GM13977 (cell line): ENCODE data around the gene BLOC1S1.

Experiments
- DNase-seq: peaks from one replicate; pipeline ENCODE4 v3.0.0; 2012; ENCODE audit warnings: low spot score
- CTCF ChIP-seq: IDR thresholded peaks from 2 replicates; pipeline ENCODE4 v1.5.1; 2012; ENCODE audit warnings: mild to moderate bottlenecking, control low read depth; ENCODE audit not compliant: insufficient read depth; ENCODE audit errors: extremely low read depth, missing control alignments
- in situ Hi-C: fragments of 300-500 bp; cut with MboI; formaldehyde crosslinking; loops from one replicate; pipeline ENCODE4 v1.12.0; 2022; ENCODE audit warnings: low sequenced_read_pairs, low pct_unique_long_range_greater_than_20kb, mixed read lengths, inconsistent platforms; ENCODE audit not compliant: unreplicated experiment

BLOC1S1 gene

GRCh38 chr12:55685671-55686070 lies 30.2 kb upstream of the BLOC1S1 start:
- no peak for DNase-seq
- in situ Hi-C loops = no loop called here
- TF ChIP-seq CTCF = no peak

DNA sequence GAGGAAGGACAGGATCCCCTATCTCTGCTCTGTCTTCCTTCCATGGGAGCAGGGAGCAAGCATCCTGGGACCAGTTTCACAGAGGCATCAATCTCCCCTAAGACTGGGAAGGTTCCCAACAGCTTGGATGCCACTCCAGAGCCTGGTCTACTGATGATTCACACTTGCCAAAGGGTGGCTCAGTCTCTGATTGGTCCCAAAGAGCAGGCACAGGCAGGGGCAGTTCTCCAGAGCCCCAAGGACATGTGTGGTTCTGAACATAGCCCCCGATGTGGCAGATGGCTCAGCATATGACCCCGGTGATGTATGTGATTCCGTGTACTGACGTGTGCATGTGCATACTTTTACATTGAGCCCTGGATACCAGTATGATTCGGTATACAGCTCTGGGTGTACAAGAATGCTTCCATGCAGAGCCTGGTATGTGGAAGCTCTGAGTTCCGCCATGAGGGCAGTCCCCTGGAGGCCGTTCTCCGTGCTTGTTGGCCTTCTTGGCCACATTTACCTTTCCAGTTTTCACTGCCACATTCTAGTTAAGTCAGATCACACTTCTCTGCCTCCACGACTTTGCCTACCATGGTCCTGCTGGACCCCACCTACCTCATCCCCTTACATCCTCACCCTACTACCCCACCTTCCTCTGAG lies 29.4 kb upstream of the BLOC1S1 start:
- no peak for DNase-seq
- in situ Hi-C loops = no loop called here
- TF ChIP-seq CTCF = no peak

GRCh38 chr12:55687746-55688145 lies 28.1 kb upstream of the BLOC1S1 start:
- DNase-seq = no peak
- in situ Hi-C loops = no loop called here

DNA sequence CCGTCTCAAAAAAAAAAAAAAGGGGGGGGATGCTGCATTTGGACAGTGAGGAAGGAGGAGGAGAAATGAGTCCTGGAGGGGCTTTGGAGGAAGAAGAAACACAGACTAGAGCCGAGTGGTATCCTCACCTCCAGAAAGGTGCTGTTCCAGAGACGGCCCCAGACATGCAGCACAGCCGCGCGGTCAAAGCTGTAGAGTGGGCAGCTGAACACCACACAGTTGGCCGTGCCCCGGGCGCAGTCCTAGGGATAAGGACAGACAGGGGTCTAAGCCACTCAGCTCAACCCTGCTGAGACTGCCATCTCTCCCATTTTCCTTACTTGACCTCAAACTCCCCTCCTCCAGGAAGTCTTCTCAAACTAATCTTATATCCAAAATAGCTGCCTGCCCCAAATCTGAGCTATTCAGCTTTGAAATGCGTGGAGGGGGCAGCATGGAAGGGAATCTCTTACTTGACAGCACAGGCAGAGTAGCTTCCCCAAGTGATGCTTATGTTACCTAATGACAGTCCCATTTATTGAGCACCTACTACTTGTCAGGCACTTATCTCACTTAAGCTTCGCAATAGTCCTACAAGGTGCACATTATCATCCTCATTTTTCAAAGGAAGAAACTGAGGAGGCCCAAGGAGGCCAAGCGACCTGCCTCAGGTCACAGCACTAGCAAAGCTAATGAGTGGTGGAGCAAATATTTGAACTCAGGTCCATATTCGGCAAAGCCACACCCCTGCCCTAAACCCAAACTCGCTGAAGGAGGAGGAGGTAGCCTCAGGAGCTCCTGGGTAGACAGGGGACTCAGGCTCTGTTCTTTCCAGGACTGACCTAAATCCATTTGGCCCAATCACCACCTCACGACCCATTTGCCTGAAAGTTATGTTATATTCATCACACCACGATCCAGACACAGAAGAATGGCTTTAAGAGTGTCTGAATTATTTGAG lies 26.9 kb upstream of the BLOC1S1 start:
- in situ Hi-C loops = no loop called here
- DNase-seq = no peak
- TF ChIP-seq CTCF = no peak

More at GRCh38 chr12:55687746-55688145, 28.1 kb upstream of the BLOC1S1 start:
- TF ChIP-seq CTCF = no peak

GRCh38 chr12:55692631-55693322 lies 23.1 kb upstream of the BLOC1S1 start:
- in situ Hi-C loops = no loop called here
- TF ChIP-seq CTCF = no peak

More at GRCh38 chr12:55692631-55693322, 23.1 kb upstream of the BLOC1S1 start:
- no peak for DNase-seq
